K562 (cell line): ENCODE measurements around the gene ISCA1. TPM values are rescaled to one million over a fixed set of nuclear protein-coding genes. Genes with fewer than 3 reads are reported as not detected.

Experiments
- ATAC-seq: fragments of 200-7000 bp; cut with Tn5 transposase; 3 replicates; pipeline ENCODE4 v1.9.1; 2020; ENCODE audit warnings: moderate library complexity
- BruUV-seq: library from RNA; stranded (reverse); fragments of 400-500 nt; replicated peaks from 2 replicates; lab custom pipeline; 2021; lab: Mats Ljungman, UMichigan
- CTCF ChIA-PET: fragments of 300-600 bp; formaldehyde crosslinking; extraction: SDS; loops from one replicate; lab custom pipeline; 2021; ENCODE audit warnings: low intra/inter-chr PET ratio; lab: Yijun Ruan, JAX
- POLR2A ChIA-PET: fragments of 300-600, 350-650 bp; sonication (Branson Sonifier 250); formaldehyde crosslinking; extraction: SDS; loops from one replicate; lab custom pipeline; 2021; ENCODE audit warnings: antibody characterized with exemption, inconsistent platforms; lab: Yijun Ruan, JAX
- DNase-seq, 4 experiments: peaks; one replicate each; pipeline versions ENCODE4 v3.0.0 to v3.0.0-alpha.2; 2011 to 2018; ENCODE audit warnings: low spot score in 3 of 4, mixed read lengths in 3 of 4; ENCODE audit errors: extremely low read depth in 1 of 4
- FAIRE-seq: peaks from 2 replicates; lab custom pipeline; 2011; peaks lifted over from hg19 to GRCh38; lab: Jason Lieb, UNC
- H2AFZ ChIP-seq: 2 replicates; pipeline ENCODE4 v1.6.0; 2011; ENCODE audit warnings: low read depth, low read length, control low read depth, inconsistent platforms
- H3K27ac ChIP-seq: fragments of 200-600 bp; 3 replicates; pipeline ENCODE4 v1.8.0; 2011; ENCODE audit warnings: low read depth, mild to moderate bottlenecking, control low read depth, inconsistent platforms, low read length, moderate library complexity, mixed read lengths; ENCODE audit errors: extremely low read depth
- H3K27me3 ChIP-seq, 2 experiments: fragments of 300-600 bp in 1 of 2; 2 replicates in 1 of 2; 3 replicates in 1 of 2; pipeline versions ENCODE4 v1.6.0 to v1.8.0; 2011; ENCODE audit warnings: inconsistent platforms in 2 of 2, low read length in 2 of 2, mild to moderate bottlenecking in 1 of 2, mixed read lengths in 1 of 2, moderate library complexity in 1 of 2; ENCODE audit not compliant: control insufficient read depth in 2 of 2, insufficient read depth in 2 of 2
- H3K36me3 ChIP-seq: fragments of 300-600 bp; 3 replicates; pipeline ENCODE4 v1.8.0; 2011; ENCODE audit warnings: mild to moderate bottlenecking, low read length, inconsistent platforms; ENCODE audit not compliant: control insufficient read depth, insufficient read depth
- H3K4me1 ChIP-seq, 2 experiments: fragments of 200-600 bp in 1 of 2; replicated peaks in 1 of 2; 2 replicates in 1 of 2; 3 replicates in 1 of 2; pipeline versions ENCODE4 v1.5.1 to v1.8.0; 2011; ENCODE audit warnings: inconsistent platforms in 2 of 2, low read length in 2 of 2, mild to moderate bottlenecking in 1 of 2, mixed read lengths in 1 of 2, moderate library complexity in 1 of 2; ENCODE audit not compliant: control insufficient read depth in 2 of 2, insufficient read depth in 2 of 2
- H3K4me2 ChIP-seq: 2 replicates; pipeline ENCODE4 v1.6.1; 2011; ENCODE audit warnings: low read length, control low read depth, inconsistent platforms, mixed read lengths; ENCODE audit not compliant: insufficient read depth
- H3K4me3 ChIP-seq: fragments of 200-600 bp; sonication (generic), shearing (Covaris generic); 2 replicates; pipeline ENCODE4 v1.5.1; 2016; ENCODE audit warnings: control low read depth, inconsistent platforms
- H3K79me2 ChIP-seq: fragments of 200-600 bp; 3 replicates; pipeline ENCODE4 v1.8.0; 2011; ENCODE audit warnings: low read length, inconsistent platforms; ENCODE audit not compliant: control insufficient read depth, insufficient read depth
- H3K9ac ChIP-seq, 2 experiments: 2 replicates each; pipeline versions ENCODE4 v1.6.0 to v1.6.1; 2011; ENCODE audit warnings: low read depth in 2 of 2, low read length in 2 of 2, control low read depth in 1 of 2, inconsistent platforms in 1 of 2, mild to moderate bottlenecking in 1 of 2, mixed read lengths in 1 of 2; ENCODE audit not compliant: insufficient read depth in 1 of 2
- H3K9me1 ChIP-seq: one replicate; pipeline ENCODE4 v1.6.0; 2011; ENCODE audit warnings: inconsistent platforms, mild to moderate bottlenecking, low read length, moderate library complexity; ENCODE audit not compliant: control insufficient read depth, insufficient read depth
- H3K9me3 ChIP-seq: replicated peaks from 2 replicates; pipeline ENCODE4 v1.5.1; 2011; ENCODE audit warnings: low read depth, low read length, inconsistent platforms; ENCODE audit not compliant: control insufficient read depth, insufficient read depth
- H4K20me1 ChIP-seq: replicated peaks from 2 replicates; pipeline ENCODE4 v1.6.1; 2011; ENCODE audit warnings: low read length, inconsistent platforms, mixed read lengths; ENCODE audit not compliant: control insufficient read depth, insufficient read depth
- C11orf30 ChIP-seq: fragments of 450-650 bp; IDR thresholded peaks from 2 replicates; pipeline ENCODE4 v1.6.1; 2016; ENCODE audit warnings: low read depth, mild to moderate bottlenecking
- CCAR2 ChIP-seq: fragments of 200-400 bp; formaldehyde crosslinking; IDR thresholded peaks from 2 replicates; pipeline ENCODE4 v1.6.1; 2017; ENCODE audit warnings: mild to moderate bottlenecking, low read depth, low read length
- FOXK2 ChIP-seq, 2 experiments: fragments of 450-650 bp; IDR thresholded peaks in 1 of 2; conservative IDR thresholded peaks in 1 of 2; 2 replicates each; pipeline ENCODE4 v1.6.1; 2016; ENCODE audit warnings: low read depth in 2 of 2, mild to moderate bottlenecking in 1 of 2
- IRF2 ChIP-seq: sonication (generic); formaldehyde crosslinking; IDR thresholded peaks from 2 replicates; pipeline ENCODE4 v1.8.1; 2022; ENCODE audit warnings: mild to moderate bottlenecking, missing genetic modification reagents
- NFE2 ChIP-seq: IDR thresholded peaks from 2 replicates; pipeline ENCODE4 v1.6.1; 2014; ENCODE audit warnings: antibody characterized with exemption, low read depth
- SMARCA5 ChIP-seq: fragments of 450-650 bp; IDR thresholded peaks from 2 replicates; pipeline ENCODE4 v1.6.1; 2016
- ZBTB7A ChIP-seq: IDR thresholded peaks from 2 replicates; pipeline ENCODE4 v1.6.1; 2011; ENCODE audit warnings: low read depth, mild to moderate bottlenecking, low read length, moderate library complexity, borderline replicate concordance; ENCODE audit not compliant: control insufficient read depth
- ZNF316 ChIP-seq: fragments of 450-650 bp; IDR thresholded peaks from 2 replicates; pipeline ENCODE4 v1.6.1; 2016
- ZNF764 ChIP-seq: fragments of 250-450 bp; sonication (Bioruptor Pico); IDR thresholded peaks from 2 replicates; pipeline ENCODE4 v1.4.0; 2020; ENCODE audit warnings: low read depth, mild to moderate bottlenecking, moderate library complexity
- WGBS: fragments of 100-300 bp; shearing (Covaris generic); methylation state at CpG from one replicate; pipeline ENCODE4 v1.1.6; 2016; ENCODE audit warnings: low coverage, mixed read lengths; ENCODE audit not compliant: insufficient coverage; ENCODE audit errors: missing lambda C conversion rate; 5-methylcytosine and 5-hydroxymethylcytosine counted together
- in situ Hi-C: fragments of 300-500 bp; cut with MboI; formaldehyde crosslinking; loops from 4 replicates; pipeline ENCODE4 v1.15.0; 2018; ENCODE audit warnings: inconsistent platforms, mixed read lengths
- intact Hi-C: fragments of 100-400 bp; cut with micrococcal nuclease; formaldehyde crosslinking; loops from 2 replicates; pipeline ENCODE4 v1.14.2; 2022
- polyA plus RNA-seq, 8 experiments: library from polyadenylated mRNA; depleted of rRNA in 4 of 8; stranded (reverse) in 5 of 8; unstranded in 3 of 8; fragments of >200 nt; fragmentation: Nextera tagmentation in 2 of 8; fragmentation: Illumina TruSeq in 1 of 8; extraction: Ambion mirVana in 2 of 8; extraction: Trizol in 1 of 8; gene quantifications; 2 replicates each; pipeline versions ENCODE4 v1.2.1 to v1.2.3, GENCODE V29; 2011 to 2014; ENCODE audit warnings: inconsistent platforms in 1 of 8, missing spikeins in 1 of 8
- total RNA-seq, 7 experiments: library from RNA; depleted of rRNA in 6 of 7; stranded (reverse); fragments of >200 nt in 6 of 7; fragmentation: Illumina TruSeq in 2 of 7; extraction: Trizol in 2 of 7; gene quantifications; 2 replicates each; pipeline versions ENCODE4 v1.2.1 to v1.2.3, GENCODE V29; 2011 to 2021; ENCODE audit warnings: low replicate concordance in 1 of 7
- TF ChIP-seq, protein P1 (sequence below): IDR thresholded peaks from 2 replicates; pipeline ENCODE4 v1.6.1; 2016; ENCODE audit warnings: missing genetic modification characterization, missing compliant biosample characterization
- TF ChIP-seq, protein P2 (sequence below), 2 experiments: fragments of 150-350 bp in 1 of 2; IDR thresholded peaks; 2 replicates each; pipeline ENCODE4 v1.6.1; 2012 to 2016; ENCODE audit warnings: low read depth in 2 of 2, low read length in 2 of 2, mild to moderate bottlenecking in 1 of 2, moderate library complexity in 1 of 2

ISCA1 gene
- total and polyA plus RNA-seq, 9 of the 15 experiments (the other 6 are each of a cell fraction or from before 2014, with no cell fraction given) = 6.5 to 27.1 (median 20.0) TPM

DNA sequence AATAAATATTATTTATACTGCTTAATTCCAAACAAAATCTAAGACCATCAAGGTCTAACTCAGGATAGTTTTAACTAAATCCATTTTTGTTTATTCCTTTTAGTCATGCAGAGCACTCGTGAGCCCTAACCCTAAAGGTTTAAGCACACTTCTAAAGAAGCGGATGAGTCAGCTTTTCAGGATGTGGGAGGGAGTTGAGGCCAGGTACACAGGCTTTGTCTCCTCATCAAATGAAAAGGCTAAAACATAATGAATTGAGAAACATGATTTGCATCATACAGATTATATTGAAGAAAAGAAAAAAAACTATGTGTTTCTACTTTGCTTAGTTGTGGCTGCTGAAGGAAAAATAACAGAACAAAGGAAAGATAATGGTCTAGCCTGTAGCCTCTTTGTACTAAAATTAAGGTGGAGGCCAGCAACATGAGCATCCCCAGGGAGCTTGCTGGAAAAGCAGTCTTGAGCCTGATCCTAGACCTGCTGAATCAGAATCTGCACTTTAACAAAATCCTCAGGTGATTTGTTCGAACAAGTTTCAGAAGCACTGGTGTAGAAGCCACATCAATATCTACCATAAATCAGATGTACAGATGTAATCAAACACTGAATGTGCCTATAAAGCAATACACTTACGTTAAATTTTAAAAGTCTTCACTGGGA, 21.1 kb upstream of the ISCA1 start:
- FAIRE-seq = no peak
- Histone ChIP-seq H3K4me2 (no peak overlapping the region), H3K27me3 (no peaks in the 10 kb centered on the region), H3K79me2 (no peaks in the 10 kb centered on the region), H3K9me1 (no peaks in the 10 kb centered on the region), H2AFZ (no peak overlapping the region), H3K4me3 (no peak overlapping the region), H3K36me3 (peaks cover 80% of the 10 kb centered on the region), H3K4me1 (no peaks in the 10 kb centered on the region), H3K9ac (no peak overlapping the region), H3K9me3 (no peaks in the 10 kb centered on the region), H3K27ac (no peak overlapping the region), H4K20me1 (no peaks in the 10 kb centered on the region)
- in situ Hi-C loops = loop anchor here (5.0 kb wide), 1 partner anchor 34 kb away; no protein-coding TSS in a partner anchor
- ChIA-PET POLR2A (no interaction called here), CTCF (no interaction called here)
- intact Hi-C loops = no loop called here
- WGBS = 76% methylated on average over 4 of the region's 4 CpGs
- TF ChIP-seq ZBTB7A (no peak), SMARCA5 (no peak), CCAR2 (no peak), C11orf30 (peak; percentile 57; the same call in 1 of the 2 replicates), ZNF316 (peak; percentile 62), NFE2 (0 out of 2 replicates have a peak, but pooled peaks have one; percentile 17), FOXK2 (conservative IDR thresholded peaks at IDR 0.05 in 1 of 2, IDR thresholded peaks at IDR 0.05 in 1 of 2; ENCODE audit: low read depth in 2 of 2) (no peak), ZNF764 (CRISPR knock-in tag) (no peak), IRF2 (no peak)
- TF ChIP-seq, protein P1, sequence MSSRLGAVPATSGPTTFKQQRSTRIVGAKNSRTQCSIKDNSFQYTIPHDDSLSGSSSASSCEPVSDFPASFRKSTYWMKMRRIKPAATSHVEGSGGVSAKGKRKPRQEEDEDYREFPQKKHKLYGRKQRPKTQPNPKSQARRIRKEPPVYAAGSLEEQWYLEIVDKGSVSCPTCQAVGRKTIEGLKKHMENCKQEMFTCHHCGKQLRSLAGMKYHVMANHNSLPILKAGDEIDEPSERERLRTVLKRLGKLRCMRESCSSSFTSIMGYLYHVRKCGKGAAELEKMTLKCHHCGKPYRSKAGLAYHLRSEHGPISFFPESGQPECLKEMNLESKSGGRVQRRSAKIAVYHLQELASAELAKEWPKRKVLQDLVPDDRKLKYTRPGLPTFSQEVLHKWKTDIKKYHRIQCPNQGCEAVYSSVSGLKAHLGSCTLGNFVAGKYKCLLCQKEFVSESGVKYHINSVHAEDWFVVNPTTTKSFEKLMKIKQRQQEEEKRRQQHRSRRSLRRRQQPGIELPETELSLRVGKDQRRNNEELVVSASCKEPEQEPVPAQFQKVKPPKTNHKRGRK (tag) = no peak
- TF ChIP-seq, protein P2, sequence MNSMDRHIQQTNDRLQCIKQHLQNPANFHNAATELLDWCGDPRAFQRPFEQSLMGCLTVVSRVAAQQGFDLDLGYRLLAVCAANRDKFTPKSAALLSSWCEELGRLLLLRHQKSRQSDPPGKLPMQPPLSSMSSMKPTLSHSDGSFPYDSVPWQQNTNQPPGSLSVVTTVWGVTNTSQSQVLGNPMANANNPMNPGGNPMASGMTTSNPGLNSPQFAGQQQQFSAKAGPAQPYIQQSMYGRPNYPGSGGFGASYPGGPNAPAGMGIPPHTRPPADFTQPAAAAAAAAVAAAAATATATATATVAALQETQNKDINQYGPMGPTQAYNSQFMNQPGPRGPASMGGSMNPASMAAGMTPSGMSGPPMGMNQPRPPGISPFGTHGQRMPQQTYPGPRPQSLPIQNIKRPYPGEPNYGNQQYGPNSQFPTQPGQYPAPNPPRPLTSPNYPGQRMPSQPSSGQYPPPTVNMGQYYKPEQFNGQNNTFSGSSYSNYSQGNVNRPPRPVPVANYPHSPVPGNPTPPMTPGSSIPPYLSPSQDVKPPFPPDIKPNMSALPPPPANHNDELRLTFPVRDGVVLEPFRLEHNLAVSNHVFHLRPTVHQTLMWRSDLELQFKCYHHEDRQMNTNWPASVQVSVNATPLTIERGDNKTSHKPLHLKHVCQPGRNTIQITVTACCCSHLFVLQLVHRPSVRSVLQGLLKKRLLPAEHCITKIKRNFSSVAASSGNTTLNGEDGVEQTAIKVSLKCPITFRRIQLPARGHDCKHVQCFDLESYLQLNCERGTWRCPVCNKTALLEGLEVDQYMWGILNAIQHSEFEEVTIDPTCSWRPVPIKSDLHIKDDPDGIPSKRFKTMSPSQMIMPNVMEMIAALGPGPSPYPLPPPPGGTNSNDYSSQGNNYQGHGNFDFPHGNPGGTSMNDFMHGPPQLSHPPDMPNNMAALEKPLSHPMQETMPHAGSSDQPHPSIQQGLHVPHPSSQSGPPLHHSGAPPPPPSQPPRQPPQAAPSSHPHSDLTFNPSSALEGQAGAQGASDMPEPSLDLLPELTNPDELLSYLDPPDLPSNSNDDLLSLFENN (IDR thresholded peaks at IDR 0.05; ENCODE audit: low read depth in 2 of 2, low read length in 2 of 2) = no peak
- DNase-seq = peak; percentile 7 to 12 (median 10)
- BruUV-seq = no TSS peak
- ATAC-seq = no peak
